ENCODE data around the gene BCL11A. TPM values are rescaled to one million over a fixed set of nuclear protein-coding genes. Genes with fewer than 3 reads are reported as not detected.

Gene BCL11A
- total RNA-seq, 1 experiment from 2014 or later = 91.4 TPM

DNA sequence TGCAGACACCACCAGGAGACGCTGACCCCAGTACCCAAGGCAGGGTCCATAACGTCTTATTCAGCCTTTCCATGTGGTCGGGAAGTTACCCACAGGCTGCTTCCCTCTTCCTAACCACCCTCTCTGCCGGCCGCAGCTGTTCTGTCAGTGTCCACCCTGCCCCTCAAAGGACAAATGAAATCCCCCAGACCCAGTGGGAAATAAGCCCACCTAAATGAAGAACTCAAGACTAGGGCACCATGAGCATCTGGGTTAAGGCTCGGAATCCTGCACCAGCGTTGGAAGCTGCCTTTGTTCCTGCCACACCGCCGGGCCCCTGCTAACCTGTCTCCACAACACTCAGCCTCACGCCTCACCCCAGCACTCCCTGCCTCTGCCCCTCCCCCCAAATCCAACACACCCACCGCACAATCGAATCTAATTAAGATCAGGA, 21.7 kb downstream of the BCL11A start:
- Histone ChIP-seq H3K4me2 (ENCODE audit: insufficient read depth, insufficient read length, low read length) (peak overlapping the region; percentile 17), H2AK5ac (ENCODE audit: insufficient read length, low read length) (no peak overlapping the region), H4K8ac (replicated peaks; ENCODE audit: insufficient read length, low read depth, low read length) (no peak overlapping the region), H2BK5ac (ENCODE audit: insufficient read length, low read length) (no peak overlapping the region), H2AFZ (ENCODE audit: low read length) (no peak overlapping the region), H3K23me2 (ENCODE audit: insufficient read length, low read depth, low read length, poor library complexity, severe bottlenecking) (no peaks in the 10 kb centered on the region), H2BK15ac (ENCODE audit: low read depth, low read length) (no peak overlapping the region), H3K9me3 (ENCODE audit: control insufficient read depth, low read depth, low read length) (no peaks in the 10 kb centered on the region), H3K4ac (ENCODE audit: low read depth, low read length) (no peak overlapping the region), H4K5ac (ENCODE audit: insufficient read length, low read depth, low read length) (no peak overlapping the region), H3K18ac (ENCODE audit: insufficient read length, low read depth, low read length) (no peak overlapping the region), H2BK12ac (ENCODE audit: insufficient read length, low read depth, low read length) (no peak overlapping the region), H4K20me1 (ENCODE audit: control insufficient read depth, insufficient read depth, insufficient read length) (no peaks in the 10 kb centered on the region), H3K27me3 (ENCODE audit: insufficient read depth, low read length) (no peaks in the 10 kb centered on the region), H3K9ac (ENCODE audit: extremely low read depth, insufficient read length, low read length) (no peak overlapping the region), H2BK20ac (ENCODE audit: low read depth, low read length, poor library complexity, severe bottlenecking) (no peak overlapping the region), H3K14ac (ENCODE audit: insufficient read depth, low read length) (0 out of 2 replicates have a peak overlapping the region, but pooled peaks have one; percentile 23), H3K4me1 (ENCODE audit: insufficient read depth, low read length) (peaks cover 39% of the 10 kb centered on the region), H3K79me2 (ENCODE audit: insufficient read depth, low read length) (peaks cover 14% of the 10 kb centered on the region; the same call in 1 of the 2 replicates), H2BK120ac (ENCODE audit: low read depth, low read length, poor library complexity, severe bottlenecking) (no peak overlapping the region), H3K23ac (ENCODE audit: insufficient read length, low read depth, low read length) (no peak overlapping the region), H3K27ac (ENCODE audit: insufficient read length, low read depth, low read length) (no peak overlapping the region), H3T11ph (ENCODE audit: low read length) (no peak overlapping the region), H3K56ac (ENCODE audit: insufficient read length, low read depth, low read length) (no peak overlapping the region), H4K91ac (ENCODE audit: insufficient read length, low read depth, low read length) (no peak overlapping the region), H3K79me1 (ENCODE audit: insufficient read depth, low read depth, low read length, poor library complexity, severe bottlenecking) (peaks cover 10% of the 10 kb centered on the region)
- Mint-ChIP-seq H3K9me3 (no peaks in the 10 kb centered on the region), H3K4me1 (peaks cover 94 to 99% of the 10 kb centered on the region in 2 experiments), H3K36me3 (ENCODE audit: insufficient read depth in 1 of 3, low read depth in 3 of 3) (peaks cover 7 to 26% (median 21%) of the 10 kb centered on the region in 3 experiments), H3K27me3 (ENCODE audit: low read depth) (no peaks in the 10 kb centered on the region), H3K4me3 (peak overlapping the region; percentile 12 to 65; a peak in 4 of 5 replicates), H3K27ac (peak overlapping the region; percentile 90 to 95 (median 92))
- DNase-seq = peak; percentile 64
- no CpG with 5 or more reads among the region's 12 CpGs for WGBS (ENCODE audit: extremely low coverage, insufficient read length, low lambda C conversion rate)
- TF ChIP-seq, protein P1, sequence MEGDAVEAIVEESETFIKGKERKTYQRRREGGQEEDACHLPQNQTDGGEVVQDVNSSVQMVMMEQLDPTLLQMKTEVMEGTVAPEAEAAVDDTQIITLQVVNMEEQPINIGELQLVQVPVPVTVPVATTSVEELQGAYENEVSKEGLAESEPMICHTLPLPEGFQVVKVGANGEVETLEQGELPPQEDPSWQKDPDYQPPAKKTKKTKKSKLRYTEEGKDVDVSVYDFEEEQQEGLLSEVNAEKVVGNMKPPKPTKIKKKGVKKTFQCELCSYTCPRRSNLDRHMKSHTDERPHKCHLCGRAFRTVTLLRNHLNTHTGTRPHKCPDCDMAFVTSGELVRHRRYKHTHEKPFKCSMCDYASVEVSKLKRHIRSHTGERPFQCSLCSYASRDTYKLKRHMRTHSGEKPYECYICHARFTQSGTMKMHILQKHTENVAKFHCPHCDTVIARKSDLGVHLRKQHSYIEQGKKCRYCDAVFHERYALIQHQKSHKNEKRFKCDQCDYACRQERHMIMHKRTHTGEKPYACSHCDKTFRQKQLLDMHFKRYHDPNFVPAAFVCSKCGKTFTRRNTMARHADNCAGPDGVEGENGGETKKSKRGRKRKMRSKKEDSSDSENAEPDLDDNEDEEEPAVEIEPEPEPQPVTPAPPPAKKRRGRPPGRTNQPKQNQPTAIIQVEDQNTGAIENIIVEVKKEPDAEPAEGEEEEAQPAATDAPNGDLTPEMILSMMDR (conservative IDR thresholded peaks at IDR 0.05) = no peak
